K562 (cell line): ENCODE data around the gene PHYHD1.

Experiments
- CAMTA2 ChIP-seq: fragments of 250-450 bp; sonication (Bioruptor Pico); conservative IDR thresholded peaks from 2 replicates; pipeline ENCODE4 v1.5.1; 2022
- ELF4 ChIP-seq: fragments of 450-650 bp; formaldehyde crosslinking; IDR thresholded peaks from 2 replicates; pipeline ENCODE4 v1.4.0; 2022; ENCODE audit warnings: missing genetic modification characterization
- EZH2 ChIP-seq: IDR thresholded peaks from 2 replicates; pipeline ENCODE4 v1.6.1; 2012; ENCODE audit warnings: low read depth, mild to moderate bottlenecking, inconsistent platforms, low read length, borderline replicate concordance
- FOS ChIP-seq: IDR thresholded peaks from 3 replicates; pipeline ENCODE4 v1.6.1; 2011; ENCODE audit not compliant: insufficient read length; ENCODE audit errors: extremely low read depth
- HMG20B ChIP-seq: fragments of 250-450 bp; sonication (Bioruptor Pico); IDR thresholded peaks from 2 replicates; pipeline ENCODE4 v1.5.0; 2021; ENCODE audit warnings: mild to moderate bottlenecking
- NELFE ChIP-seq: IDR thresholded peaks from 2 replicates; pipeline ENCODE4 v1.6.1; 2011; ENCODE audit warnings: mild to moderate bottlenecking; ENCODE audit not compliant: insufficient read depth, insufficient read length
- RCOR1 ChIP-seq, 2 experiments: IDR thresholded peaks; 2 replicates each; pipeline ENCODE4 v1.6.1; 2012; ENCODE audit warnings: low read depth in 2 of 2, low read length in 2 of 2, borderline replicate concordance in 1 of 2, improper control_type of control experiment in 1 of 2
- TCFL5 ChIP-seq: fragments of 250-450 bp; sonication (Bioruptor Pico); conservative IDR thresholded peaks from 2 replicates; pipeline ENCODE4 v1.6.1; 2021; ENCODE audit warnings: mild to moderate bottlenecking, moderate library complexity, matching md5 sums
- YY1 ChIP-seq, 3 experiments: IDR thresholded peaks; 2 replicates each; pipeline ENCODE4 v1.6.1; 2011; ENCODE audit warnings: low read length in 2 of 3, mild to moderate bottlenecking in 2 of 3, moderate library complexity in 2 of 3, borderline replicate concordance in 1 of 3, control low read depth in 1 of 3, low read depth in 1 of 3; ENCODE audit not compliant: insufficient read depth in 3 of 3, insufficient replicate concordance in 2 of 3, control insufficient read depth in 1 of 3, insufficient read length in 1 of 3; ENCODE audit errors: extremely low read depth in 1 of 3
- ZFP1 ChIP-seq: fragments of 450-650 bp; formaldehyde crosslinking; IDR thresholded peaks from 2 replicates; pipeline ENCODE4 v1.4.0; 2020; ENCODE audit warnings: mild to moderate bottlenecking, mixed read lengths
- ZNF408 ChIP-seq: fragments of 250-450 bp; sonication (Bioruptor Pico); IDR thresholded peaks from 2 replicates; pipeline ENCODE4 v1.4.0; 2020; ENCODE audit warnings: low read depth, mild to moderate bottlenecking, moderate library complexity
- TF ChIP-seq, protein P1 (sequence below): sonication (generic); formaldehyde crosslinking; IDR thresholded peaks from 2 replicates; pipeline ENCODE4 v1.9.0; 2022; ENCODE audit warnings: mild to moderate bottlenecking, missing genetic modification reagents
- TF ChIP-seq, protein P2 (sequence below), 3 experiments: IDR thresholded peaks in 2 of 3; conservative IDR thresholded peaks in 1 of 3; 2 replicates each; pipeline ENCODE4 v1.5.1; 2011 to 2012; ENCODE audit warnings: low read length in 3 of 3, mild to moderate bottlenecking in 3 of 3, control low read depth in 2 of 3, improper control_type of control experiment in 1 of 3, inconsistent platforms in 1 of 3, low read depth in 1 of 3, mixed read lengths in 1 of 3, moderate library complexity in 1 of 3; ENCODE audit not compliant: insufficient read depth in 2 of 3
- TF ChIP-seq, protein P3 (sequence below), 2 experiments: fragments of 200-800 bp in 1 of 2; sonication (Bioruptor generic) in 1 of 2; sonication (generic) in 1 of 2; formaldehyde crosslinking in 1 of 2; IDR thresholded peaks in 1 of 2; conservative IDR thresholded peaks in 1 of 2; 2 replicates each; pipeline versions ENCODE4 v1.5.0 to v1.6.1; 2016 to 2020; ENCODE audit warnings: missing compliant biosample characterization in 1 of 2, missing genetic modification characterization in 1 of 2, missing genetic modification reagents in 1 of 2

DNA sequence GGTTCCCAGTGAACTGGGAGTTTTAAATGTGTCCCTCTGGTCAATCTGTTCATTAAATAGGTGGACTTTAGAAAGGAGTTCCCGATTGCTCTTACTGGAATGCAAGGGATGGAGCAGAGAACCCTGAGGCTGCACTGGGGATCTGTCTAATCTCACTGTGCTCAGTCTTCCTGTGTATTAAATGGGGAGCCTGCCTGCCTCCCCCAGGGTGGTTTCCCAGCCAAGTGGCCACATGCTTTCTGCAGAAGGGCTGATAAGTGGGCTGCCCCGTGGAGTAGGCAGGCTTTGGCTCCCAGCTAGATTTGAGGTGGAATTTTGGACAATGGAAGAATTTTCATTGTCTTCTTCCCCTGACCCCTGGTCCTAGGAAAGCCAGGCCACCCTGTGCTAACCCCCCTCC lies 14.0 kb upstream of the PHYHD1 start:
- TF ChIP-seq RCOR1 (IDR thresholded peaks at IDR 0.05; ENCODE audit: borderline replicate concordance in 1 of 2, low read depth in 2 of 2, low read length in 2 of 2) (no peak), YY1 (IDR thresholded peaks at IDR 0.05; ENCODE audit: borderline replicate concordance in 1 of 3, control insufficient read depth in 1 of 3, extremely low read depth in 1 of 3, insufficient read depth in 3 of 3, insufficient read length in 1 of 3, insufficient replicate concordance in 2 of 3, low read depth in 1 of 3, low read length in 2 of 3) (no peak), ZFP1 (CRISPR knock-in tag) (no peak), TCFL5 (CRISPR knock-in tag) (no peak), ZNF408 (no peak), EZH2 (no peak), CAMTA2 (no peak), FOS (no peak), HMG20B (CRISPR knock-in tag) (no peak), NELFE (no peak), ELF4 (no peak)
- TF ChIP-seq, protein P1, sequence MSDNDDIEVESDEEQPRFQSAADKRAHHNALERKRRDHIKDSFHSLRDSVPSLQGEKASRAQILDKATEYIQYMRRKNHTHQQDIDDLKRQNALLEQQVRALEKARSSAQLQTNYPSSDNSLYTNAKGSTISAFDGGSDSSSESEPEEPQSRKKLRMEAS = no peak
- TF ChIP-seq, protein P2, sequence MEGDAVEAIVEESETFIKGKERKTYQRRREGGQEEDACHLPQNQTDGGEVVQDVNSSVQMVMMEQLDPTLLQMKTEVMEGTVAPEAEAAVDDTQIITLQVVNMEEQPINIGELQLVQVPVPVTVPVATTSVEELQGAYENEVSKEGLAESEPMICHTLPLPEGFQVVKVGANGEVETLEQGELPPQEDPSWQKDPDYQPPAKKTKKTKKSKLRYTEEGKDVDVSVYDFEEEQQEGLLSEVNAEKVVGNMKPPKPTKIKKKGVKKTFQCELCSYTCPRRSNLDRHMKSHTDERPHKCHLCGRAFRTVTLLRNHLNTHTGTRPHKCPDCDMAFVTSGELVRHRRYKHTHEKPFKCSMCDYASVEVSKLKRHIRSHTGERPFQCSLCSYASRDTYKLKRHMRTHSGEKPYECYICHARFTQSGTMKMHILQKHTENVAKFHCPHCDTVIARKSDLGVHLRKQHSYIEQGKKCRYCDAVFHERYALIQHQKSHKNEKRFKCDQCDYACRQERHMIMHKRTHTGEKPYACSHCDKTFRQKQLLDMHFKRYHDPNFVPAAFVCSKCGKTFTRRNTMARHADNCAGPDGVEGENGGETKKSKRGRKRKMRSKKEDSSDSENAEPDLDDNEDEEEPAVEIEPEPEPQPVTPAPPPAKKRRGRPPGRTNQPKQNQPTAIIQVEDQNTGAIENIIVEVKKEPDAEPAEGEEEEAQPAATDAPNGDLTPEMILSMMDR (IDR thresholded peaks at IDR 0.05 in 2 of 3, conservative IDR thresholded peaks at IDR 0.05 in 1 of 3; ENCODE audit: insufficient read depth in 2 of 3, low read depth in 1 of 3, low read length in 3 of 3) = no peak
- TF ChIP-seq, protein P3, sequence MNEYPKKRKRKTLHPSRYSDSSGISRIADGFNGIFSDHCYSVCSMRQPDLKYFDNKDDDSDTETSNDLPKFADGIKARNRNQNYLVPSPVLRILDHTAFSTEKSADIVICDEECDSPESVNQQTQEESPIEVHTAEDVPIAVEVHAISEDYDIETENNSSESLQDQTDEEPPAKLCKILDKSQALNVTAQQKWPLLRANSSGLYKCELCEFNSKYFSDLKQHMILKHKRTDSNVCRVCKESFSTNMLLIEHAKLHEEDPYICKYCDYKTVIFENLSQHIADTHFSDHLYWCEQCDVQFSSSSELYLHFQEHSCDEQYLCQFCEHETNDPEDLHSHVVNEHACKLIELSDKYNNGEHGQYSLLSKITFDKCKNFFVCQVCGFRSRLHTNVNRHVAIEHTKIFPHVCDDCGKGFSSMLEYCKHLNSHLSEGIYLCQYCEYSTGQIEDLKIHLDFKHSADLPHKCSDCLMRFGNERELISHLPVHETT (CRISPR knock-in tag; conservative IDR thresholded peaks at IDR 0.05 in 1 of 2, IDR thresholded peaks at IDR 0.05 in 1 of 2) = no peak
